ENCODE data around the gene GPR35.

- TF ChIP-seq CTCF (IDR thresholded peaks at IDR 0.05): no peak
- TF ChIP-seq POLR2A (IDR thresholded peaks at IDR 0.05): no peak
Measured at GRCh38 chr2:240585681-240586197, 39.5 kb upstream of the GPR35 start.
